Mononuclear cell (primary cell): ENCODE data around the gene HSDL1. TPM values are rescaled to one million over a fixed set of nuclear protein-coding genes. Genes with fewer than 3 reads are reported as not detected.

Experiments used
- H3K27me3 ChIP-seq: 2 replicates; pipeline ENCODE4 v1.6.0; 2011; ENCODE audit warnings: low read length, control low read depth; ENCODE audit not compliant: insufficient read depth
- H3K4me1 ChIP-seq: 2 replicates; pipeline ENCODE4 v1.5.1; 2011; ENCODE audit warnings: mild to moderate bottlenecking, low read length, control low read depth; ENCODE audit not compliant: insufficient read depth
- H3K4me3 ChIP-seq: 2 replicates; pipeline ENCODE4 v1.5.1; 2011; ENCODE audit warnings: mild to moderate bottlenecking, low read length, moderate library complexity
- H3K9me3 ChIP-seq: 2 replicates; pipeline ENCODE4 v1.5.1; 2011; ENCODE audit warnings: low read depth, mild to moderate bottlenecking, control low read depth, low read length
- total RNA-seq: library from RNA; depleted of rRNA; stranded (reverse); fragments of >200 nt; gene quantifications from one replicate; pipeline ENCODE4 v1.2.3, GENCODE V29; 2012

Gene HSDL1
- total RNA-seq, 1 donor: 12.0 TPM

DNA sequence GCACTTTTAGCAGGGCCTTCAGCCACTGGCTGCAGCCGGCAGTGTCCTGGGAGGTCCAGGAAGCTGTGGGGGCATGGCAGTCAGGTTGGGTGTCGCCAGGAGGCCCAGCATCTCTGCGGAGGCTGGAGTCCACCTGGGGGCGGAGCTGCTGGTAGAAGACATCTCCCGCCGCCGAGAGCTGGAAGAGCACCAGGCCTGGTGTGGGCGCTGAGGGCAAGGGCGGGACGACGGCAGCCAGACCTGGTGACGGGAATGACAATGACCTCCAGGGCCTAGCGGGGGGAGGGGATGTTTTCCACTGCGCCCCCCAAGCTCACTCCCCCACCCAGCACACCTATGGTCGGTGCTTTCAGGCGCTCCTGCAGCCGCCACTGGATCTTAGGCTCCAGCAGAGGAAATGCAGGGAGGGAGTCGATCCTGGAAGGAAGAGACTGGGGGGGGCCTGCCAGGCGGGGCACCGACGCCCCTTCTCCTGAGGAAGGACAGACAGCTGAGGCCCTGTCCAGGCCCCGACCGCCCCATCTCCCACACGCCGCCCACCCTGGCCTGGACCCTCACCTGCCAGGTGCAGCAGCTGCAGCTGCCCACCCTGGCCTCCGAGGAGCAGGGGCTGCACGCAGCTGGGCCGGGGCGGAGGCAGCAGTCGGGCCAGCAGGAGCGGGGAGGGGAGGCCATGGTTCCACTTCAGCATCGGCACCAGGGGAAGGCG is 34.8 kb upstream of the HSDL1 start:
- Histone ChIP-seq H3K27me3 (no peaks in the 10 kb centered on the region), H3K9me3 (no peaks in the 10 kb centered on the region)

DNA sequence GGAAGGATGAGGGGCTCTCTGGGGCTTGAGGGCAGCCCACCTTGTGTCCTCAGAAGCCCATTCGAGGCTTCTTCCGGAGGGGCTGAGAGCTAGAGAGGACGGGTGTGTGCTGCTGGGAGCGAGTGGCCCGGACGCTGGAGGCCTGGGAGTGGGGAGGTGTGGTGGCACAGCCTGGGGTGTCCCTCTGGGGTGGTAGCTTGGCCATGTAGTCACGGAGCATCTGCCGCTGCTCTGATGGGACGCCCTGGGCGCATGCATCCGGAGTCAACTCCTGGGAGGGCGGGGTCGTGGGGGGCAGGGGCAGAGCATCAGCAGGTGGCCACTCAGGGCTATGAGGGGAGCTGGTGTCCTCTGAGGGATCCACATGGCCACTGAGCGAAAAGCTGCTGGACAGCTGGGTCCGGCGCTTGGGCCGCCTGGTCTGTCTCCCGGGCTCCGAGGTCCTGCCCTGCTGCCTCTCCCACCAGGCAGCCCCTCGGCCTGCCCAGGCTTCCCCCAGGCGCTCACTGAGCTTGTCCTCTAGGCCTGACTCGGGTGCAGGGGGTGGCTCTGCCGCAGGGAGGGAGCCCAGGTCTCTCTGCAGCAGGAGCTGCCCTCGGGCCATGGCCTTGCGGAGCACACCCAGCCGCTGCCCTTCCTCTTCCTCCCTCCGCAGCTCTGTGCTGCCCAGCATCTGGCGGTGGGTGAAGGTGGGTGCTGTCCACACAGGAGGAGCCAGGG is 34.1 kb upstream of the HSDL1 start:
- Histone ChIP-seq H3K4me1 (peaks cover 14% of the 10 kb centered on the region), H3K9me3 (no peaks in the 10 kb centered on the region), H3K27me3 (no peaks in the 10 kb centered on the region), H3K4me3 (no peak overlapping the region)

More for the DNA sequence above, 34.8 kb upstream of the HSDL1 start:
- peaks cover 14% of the 10 kb centered on the region for H3K4me1 ChIP-seq
- no peak overlapping the region for H3K4me3 ChIP-seq

DNA sequence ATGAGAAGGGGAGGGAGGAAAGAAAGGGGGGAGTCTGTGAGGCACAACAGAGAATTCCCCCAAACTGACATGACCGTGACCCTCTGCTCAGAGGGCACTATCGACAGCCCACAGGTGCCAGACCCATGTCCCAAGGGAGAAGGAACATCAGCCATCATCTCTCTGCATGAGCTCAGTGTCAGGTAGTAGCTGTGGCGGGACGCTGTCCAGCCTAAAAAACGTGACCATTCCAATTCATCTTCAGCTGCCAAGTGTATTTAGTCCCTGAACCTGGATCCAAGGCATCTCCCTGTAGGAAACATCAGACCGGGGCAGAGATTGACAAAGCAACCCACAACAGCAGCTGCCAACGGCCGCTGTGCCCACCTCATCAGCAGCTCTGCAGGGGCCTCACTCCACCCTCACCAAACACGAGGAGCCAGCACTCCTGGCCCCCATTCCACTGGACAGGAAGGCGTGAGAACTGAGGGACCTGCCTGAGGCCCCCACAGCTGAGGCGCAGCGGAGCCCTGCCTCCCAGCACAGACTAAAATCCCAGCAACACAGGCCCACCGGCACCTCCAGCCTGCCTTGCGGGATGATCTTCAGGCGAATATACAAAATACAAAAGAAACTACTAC is 33.3 kb upstream of the HSDL1 start:
- Histone ChIP-seq H3K4me3 (no peak overlapping the region), H3K27me3 (no peaks in the 10 kb centered on the region), H3K9me3 (no peaks in the 10 kb centered on the region), H3K4me1 (peaks cover 14% of the 10 kb centered on the region)

GRCh38 chr16:84177741-84178073 is 32.7 kb upstream of the HSDL1 start:
- Histone ChIP-seq H3K4me3 (no peak overlapping the region), H3K4me1 (peaks cover 14% of the 10 kb centered on the region), H3K9me3 (no peaks in the 10 kb centered on the region), H3K27me3 (no peaks in the 10 kb centered on the region)

- Histone ChIP-seq H3K4me3 (no peak overlapping the region), H3K4me1 (peaks cover 14% of the 10 kb centered on the region), H3K9me3 (no peaks in the 10 kb centered on the region), H3K27me3 (no peaks in the 10 kb centered on the region)
Measured at GRCh38 chr16:84176192-84177053, 31.4 kb upstream of the HSDL1 start.

DNA sequence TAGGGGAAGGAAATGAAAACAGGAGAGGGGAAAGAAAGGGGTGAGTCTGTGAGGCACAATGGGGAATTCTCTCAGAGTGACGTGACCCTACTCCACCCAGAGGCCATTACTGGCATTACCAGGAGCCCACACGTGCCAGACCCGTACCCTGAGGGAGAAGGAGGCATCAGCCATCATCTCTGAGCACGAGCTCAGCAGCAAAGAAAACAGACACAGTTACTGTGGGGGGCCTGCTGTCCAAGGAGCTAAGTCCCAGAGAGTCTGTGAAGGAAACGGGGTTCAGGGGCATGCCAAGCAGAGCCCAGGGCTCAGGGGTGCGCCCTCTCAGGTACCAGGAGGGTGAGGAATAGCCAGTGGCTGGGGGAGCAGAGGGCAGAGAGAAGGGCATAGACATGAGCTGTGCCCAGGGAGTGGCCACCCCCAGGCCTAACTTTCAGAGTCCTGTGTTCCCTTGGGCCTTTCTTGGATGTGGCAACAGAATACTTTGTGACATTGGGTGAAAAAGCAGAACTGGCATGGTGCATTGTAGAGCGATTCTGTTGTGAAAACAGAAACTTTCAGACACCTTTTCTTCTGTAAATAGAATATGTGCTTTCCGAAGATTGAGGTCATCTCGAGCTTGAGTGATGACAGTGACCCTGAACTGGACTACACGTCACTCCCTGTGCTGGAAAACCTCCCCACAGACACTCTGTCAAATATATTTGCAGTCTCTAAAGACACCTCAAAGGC is 30.5 kb upstream of the HSDL1 start:
- no peak overlapping the region for H3K4me3 ChIP-seq

DNA sequence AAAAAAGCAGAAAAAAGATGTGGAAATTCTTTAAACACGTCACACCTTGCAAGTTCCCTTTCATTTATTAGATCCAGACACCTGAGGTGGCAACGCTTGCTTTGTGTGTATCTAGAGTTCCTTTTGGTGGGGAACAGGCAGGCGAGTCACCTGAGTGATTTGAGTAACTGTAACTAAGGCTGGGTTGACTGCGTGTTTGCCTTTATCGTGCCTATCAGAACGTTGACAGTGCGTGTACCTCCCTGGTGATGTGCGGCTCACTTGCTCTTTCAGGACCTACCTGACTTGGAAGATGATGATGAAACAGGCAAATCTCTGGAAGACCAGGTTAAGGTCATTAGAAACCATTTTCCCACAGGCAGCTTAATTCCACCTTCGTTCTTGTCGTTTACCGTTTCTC is 29.4 kb upstream of the HSDL1 start:
- no peaks in the 10 kb centered on the region for H3K27me3 ChIP-seq
- peaks cover 14% of the 10 kb centered on the region for H3K4me1 ChIP-seq
- no peaks in the 10 kb centered on the region for H3K9me3 ChIP-seq
- H3K4me3 ChIP-seq: no peak overlapping the region

More for the DNA sequence above, 30.5 kb upstream of the HSDL1 start:
- Histone ChIP-seq H3K9me3 (no peaks in the 10 kb centered on the region), H3K27me3 (no peaks in the 10 kb centered on the region), H3K4me1 (peaks cover 14% of the 10 kb centered on the region)

DNA sequence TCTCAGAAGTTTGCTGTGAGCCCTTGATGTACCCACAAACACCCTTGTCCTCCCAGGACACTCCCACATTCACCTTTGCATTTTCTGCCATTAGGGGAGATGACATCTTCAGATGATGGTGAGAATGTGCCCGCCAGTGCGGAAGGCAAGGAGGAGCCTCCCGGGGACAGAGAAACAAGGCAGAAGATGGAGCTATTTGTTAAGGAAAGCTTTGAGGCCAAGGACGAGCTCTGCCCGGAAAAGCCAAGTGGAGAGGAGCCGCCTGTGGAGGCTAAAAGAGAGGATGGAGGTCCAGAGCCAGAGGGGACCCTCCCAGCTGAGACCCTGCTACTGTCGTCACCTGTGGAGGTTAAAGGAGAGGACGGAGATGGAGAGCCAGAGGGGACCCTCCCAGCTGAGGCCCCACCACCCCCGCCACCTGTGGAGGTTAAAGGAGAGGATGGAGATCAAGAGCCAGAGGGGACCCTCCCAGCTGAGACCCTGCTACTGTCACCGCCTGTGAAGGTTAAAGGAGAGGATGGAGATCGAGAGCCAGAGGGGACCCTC is 24.9 kb upstream of the HSDL1 start:
- Histone ChIP-seq H3K4me3 (no peak overlapping the region), H3K4me1 (no peaks in the 10 kb centered on the region), H3K27me3 (peaks cover 3% of the 10 kb centered on the region), H3K9me3 (no peaks in the 10 kb centered on the region)

DNA sequence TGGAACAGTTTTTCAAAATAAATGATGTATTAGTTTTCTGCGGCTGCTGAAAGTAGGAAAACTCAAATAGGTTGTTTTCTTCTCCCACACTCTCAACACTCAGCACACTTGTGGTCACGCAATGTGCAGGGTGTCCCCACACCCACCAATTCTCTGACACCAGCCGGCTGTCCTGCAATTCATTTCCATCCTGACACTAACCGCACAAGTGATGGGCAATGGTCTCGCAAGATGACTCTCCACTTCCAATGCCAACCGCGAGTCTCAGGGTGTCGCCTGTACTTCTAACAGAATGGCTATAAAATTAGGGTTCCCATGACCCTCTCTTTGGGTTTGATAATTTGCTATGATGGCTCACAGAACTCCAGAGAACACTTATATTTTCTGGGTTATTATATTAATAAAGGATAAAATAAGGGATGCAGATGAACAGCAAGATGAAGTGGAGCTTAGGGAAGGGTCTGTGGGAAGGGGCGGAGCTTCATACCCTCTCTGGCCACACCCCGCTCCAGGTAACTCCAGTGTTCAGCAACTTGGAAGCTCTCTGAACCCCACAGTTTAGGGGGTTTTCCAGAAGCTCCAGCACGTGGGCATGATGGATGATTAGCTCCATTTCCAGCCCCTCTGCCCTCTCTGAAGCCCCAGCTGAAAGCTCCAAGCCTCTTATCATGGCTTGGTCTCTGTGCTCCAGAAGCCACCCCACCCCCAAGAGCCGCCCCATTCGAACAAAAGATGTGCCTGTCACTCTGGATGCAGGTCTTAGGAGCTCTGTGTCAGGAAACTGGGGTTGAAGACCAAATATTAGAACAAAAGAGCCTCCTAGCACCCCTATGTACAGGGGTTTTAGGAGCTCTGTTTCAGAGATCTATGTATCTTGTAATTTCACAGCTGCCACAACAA is 22.1 kb upstream of the HSDL1 start:
- H3K4me3 ChIP-seq: no peak overlapping the region
- H3K9me3 ChIP-seq: no peaks in the 10 kb centered on the region
- H3K27me3 ChIP-seq: peaks cover 3% of the 10 kb centered on the region

DNA sequence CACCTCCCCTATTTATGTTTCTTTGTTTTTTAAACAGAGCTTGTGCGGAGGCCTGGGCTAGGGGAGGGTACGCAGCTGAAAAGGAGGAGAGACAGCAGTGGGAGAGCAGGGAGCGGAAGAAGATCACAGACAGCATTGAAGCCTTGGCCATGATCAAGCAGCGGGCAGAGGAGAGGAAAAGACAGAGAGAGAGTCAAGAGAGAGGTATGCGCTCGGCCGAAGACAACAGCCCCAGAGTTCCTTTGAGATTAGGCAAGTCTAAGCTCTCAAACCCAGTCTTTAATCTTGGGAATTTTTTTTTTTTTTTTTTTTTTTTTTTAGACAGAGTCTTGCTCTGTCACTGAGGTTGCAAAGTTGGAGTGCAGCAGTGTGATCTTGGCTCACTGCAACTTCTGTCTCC is 20.8 kb upstream of the HSDL1 start:
- peaks cover 3% of the 10 kb centered on the region for H3K27me3 ChIP-seq
- no peaks in the 10 kb centered on the region for H3K9me3 ChIP-seq
- no peaks in the 10 kb centered on the region for H3K4me1 ChIP-seq
- H3K4me3 ChIP-seq: no peak overlapping the region

More for the DNA sequence above, 22.1 kb upstream of the HSDL1 start:
- H3K4me1 ChIP-seq: no peaks in the 10 kb centered on the region

DNA sequence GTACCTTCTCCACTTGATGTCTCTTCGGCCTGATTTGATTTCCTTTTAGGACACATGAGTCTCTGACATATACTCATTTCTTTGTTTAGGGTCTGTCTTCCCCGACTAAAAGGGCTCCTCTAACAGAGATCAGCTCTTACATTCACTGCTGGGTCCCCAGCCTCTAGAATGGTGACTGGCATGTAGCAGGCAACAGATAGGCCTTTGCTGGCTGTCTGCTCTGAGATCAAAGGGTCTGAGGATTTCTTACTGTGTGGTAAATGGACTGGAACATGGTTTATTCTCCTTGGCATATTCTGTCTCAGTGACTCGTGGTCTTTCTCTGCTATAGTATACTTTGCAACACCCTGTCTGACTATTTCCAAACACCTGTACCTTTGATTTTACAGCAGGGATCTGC is 16.8 kb upstream of the HSDL1 start:
- H3K27me3 ChIP-seq: peaks cover 12% of the 10 kb centered on the region

GRCh38 chr16:84161037-84161436 is 16.1 kb upstream of the HSDL1 start:
- H3K4me1 ChIP-seq: no peaks in the 10 kb centered on the region
- no peak overlapping the region for H3K4me3 ChIP-seq
- H3K27me3 ChIP-seq: peaks cover 12% of the 10 kb centered on the region
- H3K9me3 ChIP-seq: no peaks in the 10 kb centered on the region

More for the DNA sequence above, 16.8 kb upstream of the HSDL1 start:
- no peaks in the 10 kb centered on the region for H3K9me3 ChIP-seq
- H3K4me3 ChIP-seq: no peak overlapping the region
- no peaks in the 10 kb centered on the region for H3K4me1 ChIP-seq

- Histone ChIP-seq H3K9me3 (no peaks in the 10 kb centered on the region), H3K4me1 (no peaks in the 10 kb centered on the region), H3K4me3 (no peak overlapping the region), H3K27me3 (peaks cover 9% of the 10 kb centered on the region)
Measured at GRCh38 chr16:84159800-84160199, 14.8 kb upstream of the HSDL1 start.
